NCI-H2196 (cell line): ENCODE measurements around the gene COX7B2.

Source experiments
- DNase-seq: peaks from one replicate; lab custom pipeline; 2025; ENCODE audit not compliant: unreplicated experiment; lab: John Stamatoyannopoulos, UW

COX7B2 gene, protein sequence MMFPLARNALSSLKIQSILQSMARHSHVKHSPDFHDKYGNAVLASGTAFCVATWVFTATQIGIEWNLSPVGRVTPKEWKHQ

DNA sequence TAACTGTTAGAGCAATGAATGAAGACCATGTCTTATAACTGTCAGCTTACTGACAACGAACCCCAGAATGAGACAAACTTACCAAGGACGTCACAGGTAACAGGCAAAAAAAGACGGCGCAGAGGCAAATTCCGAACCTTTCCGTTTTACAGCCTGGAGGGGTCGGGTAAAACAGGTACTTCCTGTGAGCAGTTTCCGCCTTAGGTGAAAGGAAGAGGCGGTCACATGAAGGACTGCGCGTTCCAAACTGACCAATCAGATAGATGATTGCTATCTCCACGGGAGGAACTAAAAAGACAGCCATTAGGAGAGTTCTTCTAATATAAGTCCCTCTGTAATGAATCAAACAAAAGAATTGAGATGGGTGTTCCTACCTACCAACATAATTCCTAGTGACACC is at the start of gene COX7B2:
Gene COX7B2, minus strand, starts transcription at position 168 of the 400 bp plus-strand sequence. CDS start 174,053 bp downstream, outside the sequence.
- DNase-seq: no peak

- DNase-seq: no peak
These were observed 47.4 kb upstream of the COX7B2 start for GRCh38 chr4:46956451-46956850.

GRCh38 chr4:46955601-46956000 is 46.6 kb upstream of the COX7B2 start:
- DNase-seq: no peak

DNA sequence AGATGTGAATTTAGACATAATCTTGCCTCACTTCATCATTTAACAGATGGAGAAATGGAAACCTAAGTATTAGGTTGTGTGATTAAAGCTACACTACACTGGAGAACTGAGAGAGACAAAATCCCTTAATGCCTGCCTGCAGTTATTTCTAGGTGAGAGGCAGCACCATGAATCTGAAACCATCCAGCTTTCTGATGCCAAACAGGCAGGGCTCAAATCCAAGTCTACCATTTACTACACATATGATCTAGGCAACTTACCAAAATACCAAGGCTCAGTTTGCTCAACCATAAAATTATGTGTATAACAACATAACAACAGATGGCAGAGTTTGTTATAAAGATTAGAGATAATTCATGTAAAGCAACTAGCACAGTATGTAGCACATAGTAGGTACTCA is 45.6 kb upstream of the COX7B2 start:
- DNase-seq: no peak

DNA sequence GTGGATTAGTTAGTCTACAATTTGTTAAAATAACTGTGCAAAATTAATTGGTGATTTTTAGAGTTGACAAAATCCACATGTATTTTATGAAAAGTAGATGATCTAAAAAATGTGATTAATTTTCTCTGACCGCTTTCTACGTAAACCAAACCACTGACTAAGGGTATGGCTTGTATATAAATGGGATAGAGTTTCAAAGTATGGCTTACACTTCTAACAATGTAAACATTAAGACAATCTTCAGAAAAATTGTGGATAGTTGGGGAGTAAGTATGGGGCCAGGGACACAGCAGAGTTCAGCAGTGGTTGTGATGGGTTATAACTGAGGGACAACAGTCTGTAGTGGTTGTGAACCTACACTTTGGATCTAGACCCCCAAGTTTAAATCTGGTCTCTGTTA is 44.5 kb upstream of the COX7B2 start:
- DNase-seq: no peak

DNA sequence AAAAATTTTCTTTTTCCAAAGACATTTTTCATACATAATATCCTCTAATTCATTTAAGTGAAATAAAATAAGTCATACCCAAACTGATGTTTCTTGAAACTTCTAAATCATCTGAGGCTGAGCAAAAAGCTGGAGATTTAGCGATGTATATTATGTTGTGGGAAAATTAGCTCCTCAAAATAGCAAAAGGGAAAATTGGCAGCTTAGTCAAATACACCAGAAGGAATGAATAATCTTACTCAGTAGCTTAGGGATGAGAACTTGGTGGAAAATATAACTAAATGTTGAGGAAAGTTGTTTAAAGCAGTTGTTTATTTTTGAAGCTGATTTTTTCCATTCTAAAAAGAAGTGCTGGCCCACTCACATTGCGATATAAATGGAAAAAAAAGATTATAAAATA is 43.4 kb upstream of the COX7B2 start:
- DNase-seq: no peak

- DNase-seq: no peak
These were observed 41.8 kb upstream of the COX7B2 start for GRCh38 chr4:46950826-46951225.

DNA sequence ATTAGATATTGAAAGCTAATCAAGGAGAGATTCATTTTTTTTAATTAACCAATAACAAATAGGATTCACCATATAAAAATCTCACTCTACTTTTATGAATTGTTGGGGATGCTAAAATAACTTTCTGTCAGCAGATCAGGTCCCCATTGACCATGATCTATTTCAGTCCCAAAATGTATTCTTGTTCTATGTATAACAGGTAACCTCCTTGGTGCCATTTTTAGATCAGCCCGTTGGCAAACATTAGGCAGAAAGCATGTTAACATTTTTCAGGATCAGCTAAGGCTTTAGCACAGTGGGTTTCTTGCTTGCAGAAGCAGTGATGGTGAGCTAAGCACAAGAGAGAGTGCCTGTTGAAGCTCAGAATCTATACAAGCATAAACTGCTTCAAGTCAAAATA is 40.8 kb upstream of the COX7B2 start:
- no peak for DNase-seq

- no peak for DNase-seq
These were observed 38.5 kb upstream of the COX7B2 start for GRCh38 chr4:46947541-46947940.

GRCh38 chr4:46946919-46947536 is 38.0 kb upstream of the COX7B2 start:
- no peak for DNase-seq

DNA sequence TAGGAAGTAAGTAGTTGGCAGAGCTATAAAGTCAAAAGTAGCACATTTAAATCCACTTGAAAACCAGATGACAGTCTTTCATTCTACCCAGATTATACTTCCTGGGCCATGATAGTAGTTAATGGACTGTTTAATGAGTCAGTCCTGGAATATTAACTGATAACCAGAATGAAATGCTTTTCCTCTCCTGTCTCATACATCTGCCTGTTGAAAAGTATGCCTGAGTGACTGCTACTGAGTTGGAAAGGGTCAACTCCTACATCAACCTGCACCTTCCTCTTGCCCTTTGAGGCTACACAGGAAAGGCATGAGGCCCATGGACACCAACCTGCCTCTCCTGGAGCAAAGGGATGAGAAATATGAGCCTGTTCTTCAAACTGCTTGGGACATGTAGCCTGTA is 36.0 kb upstream of the COX7B2 start:
- no peak for DNase-seq

DNA sequence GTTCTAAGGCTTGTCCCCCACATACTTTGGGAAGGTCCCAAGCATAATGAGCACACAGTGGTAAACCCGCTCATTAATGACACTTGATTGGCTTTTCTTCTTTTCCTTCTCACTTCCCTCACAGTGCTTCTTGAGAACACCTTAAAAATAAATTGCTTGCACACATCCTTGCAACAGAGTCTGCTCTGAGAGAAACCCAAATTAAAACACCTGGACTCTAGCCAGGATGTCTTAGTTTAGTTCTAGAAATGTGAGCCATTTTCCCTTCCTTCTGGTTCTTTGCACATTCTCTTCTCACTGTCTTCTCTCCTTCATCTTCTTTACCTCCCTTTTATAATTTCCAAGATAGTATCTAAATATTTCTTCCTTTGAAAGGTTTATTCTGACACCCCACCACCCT is 35.3 kb upstream of the COX7B2 start:
- DNase-seq: no peak

GRCh38 chr4:46937493-46937892 is 28.4 kb upstream of the COX7B2 start:
- DNase-seq: no peak

DNA sequence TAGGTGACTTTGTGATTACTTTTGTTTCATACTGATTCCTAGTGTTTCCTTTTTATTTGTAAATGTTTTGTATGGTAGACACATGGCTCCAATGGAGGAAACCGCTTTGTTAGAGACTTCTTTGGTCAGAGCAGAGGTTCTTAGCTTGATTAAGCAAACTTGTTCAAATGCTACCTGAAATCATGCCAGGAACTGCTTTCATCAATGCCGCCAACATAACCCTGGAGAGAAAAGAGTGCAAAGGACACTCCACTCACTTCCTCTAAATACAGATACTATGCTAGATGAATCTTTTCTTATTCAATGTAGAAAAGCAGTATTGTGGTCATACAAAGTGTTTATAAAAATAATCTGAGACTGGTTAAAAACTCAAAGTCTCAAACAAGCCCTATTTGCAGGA is 25.7 kb upstream of the COX7B2 start:
- no peak for DNase-seq

- no peak for DNase-seq
These were observed 24.6 kb upstream of the COX7B2 start for GRCh38 chr4:46933686-46934085.

- DNase-seq: no peak
These were observed 22.9 kb upstream of the COX7B2 start for GRCh38 chr4:46931981-46932380.

GRCh38 chr4:46930891-46931290 is 21.8 kb upstream of the COX7B2 start:
- no peak for DNase-seq

- DNase-seq: no peak
These were observed 18.2 kb upstream of the COX7B2 start for GRCh38 chr4:46927201-46927600.

DNA sequence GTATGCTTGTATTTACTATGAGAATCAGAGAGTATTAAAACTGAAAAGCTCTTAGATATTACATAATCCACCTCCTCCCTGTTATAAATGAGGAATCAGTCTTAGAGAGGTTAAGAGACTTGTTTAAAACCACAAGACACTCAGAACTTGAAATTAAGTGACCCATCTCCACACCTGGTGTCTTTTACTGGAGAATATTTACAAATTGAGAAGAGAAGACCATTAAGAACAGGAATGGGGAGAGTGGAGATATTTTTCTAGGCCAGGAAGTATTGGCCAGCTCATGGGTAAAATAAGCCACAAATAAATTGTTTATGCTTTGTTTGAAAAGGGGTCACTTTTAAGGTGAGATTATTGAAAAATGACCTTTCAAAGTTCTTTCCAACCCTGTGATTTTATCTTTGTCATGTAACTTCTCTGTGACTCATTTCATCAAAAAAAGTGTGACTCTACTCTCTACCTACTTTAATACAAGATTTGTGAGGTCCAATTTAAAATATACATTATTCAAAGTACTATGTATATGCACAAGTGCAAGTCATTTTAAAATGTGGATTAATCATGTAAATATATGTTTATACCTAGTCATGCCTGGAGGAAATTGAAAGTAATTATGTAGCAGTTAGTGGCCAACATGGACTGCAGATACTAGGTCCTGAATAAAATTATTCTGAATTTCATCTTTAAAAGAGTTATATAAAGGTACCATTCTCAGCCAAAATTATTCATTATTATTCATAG is 15.9 kb upstream of the COX7B2 start:
- DNase-seq: no peak

DNA sequence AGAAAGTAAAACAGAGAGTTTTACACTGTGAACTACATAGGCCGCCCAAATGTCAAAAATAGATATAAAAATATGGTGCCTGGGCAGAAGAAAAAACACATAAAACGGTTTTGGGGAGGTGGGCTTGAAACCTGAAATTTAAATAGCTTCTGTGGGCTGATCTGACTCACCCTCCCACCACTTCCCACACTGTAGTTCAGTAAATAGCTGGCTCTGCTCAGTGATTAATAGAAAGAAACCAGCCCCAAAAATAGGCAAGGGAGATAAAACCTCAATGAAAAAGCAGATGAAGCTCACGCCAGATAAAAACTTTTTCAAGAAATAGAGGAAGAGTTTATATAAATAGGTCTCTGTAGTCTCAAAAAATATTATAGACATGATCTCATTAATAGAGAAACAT is 13.2 kb upstream of the COX7B2 start:
- no peak for DNase-seq

DNA sequence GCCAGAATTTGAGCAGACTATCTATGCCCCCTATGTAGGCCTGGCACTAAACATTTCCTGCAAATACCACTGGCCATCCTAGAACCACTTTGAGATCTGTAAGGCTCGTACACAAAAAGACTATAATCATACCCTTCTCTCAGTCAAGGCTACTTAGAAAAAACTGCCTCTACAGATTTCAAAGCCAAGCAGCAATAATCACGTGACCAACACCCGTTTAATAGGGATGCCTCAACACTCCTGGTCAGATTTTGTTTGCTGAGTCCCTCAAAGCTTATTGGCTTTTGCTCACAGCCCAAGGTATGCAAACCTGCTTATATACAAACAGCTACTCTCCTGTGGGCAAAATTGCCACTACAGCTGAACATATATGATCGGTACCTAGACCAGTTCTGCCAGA is 897 bp downstream of the COX7B2 start:
- DNase-seq: no peak

DNA sequence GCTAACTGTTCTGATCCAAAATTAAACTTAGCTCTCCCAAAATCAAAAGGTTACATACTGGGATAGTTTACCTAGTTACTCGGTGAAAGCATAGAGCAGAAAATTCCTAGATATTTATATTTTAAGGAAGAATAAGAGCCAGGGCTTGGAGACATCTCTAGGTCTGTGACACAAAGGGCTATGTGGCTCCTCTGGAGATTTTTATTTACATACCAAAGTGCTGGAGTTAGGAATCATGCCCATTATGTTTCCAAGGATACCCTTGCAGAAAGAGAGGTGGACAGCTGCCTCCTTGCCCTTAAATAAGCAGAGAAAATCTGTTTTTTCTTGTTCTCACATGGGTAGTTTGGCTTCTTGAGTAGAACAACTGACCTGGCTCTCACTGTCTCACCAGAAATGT is 9.0 kb downstream of the COX7B2 start:
- DNase-seq: no peak

- no peak for DNase-seq
These were observed 14.2 kb downstream of the COX7B2 start for GRCh38 chr4:46894826-46895225.
